Measurements from ENCODE around the gene MYH3. TPM values are rescaled to one million over a fixed set of nuclear protein-coding genes. Genes with fewer than 3 reads are reported as not detected.

MYH3 gene
- total and polyA plus RNA-seq, 4 donors = 1.1 to 9.5 (median 5.0) TPM

- H3K27ac ChIP-seq (ENCODE audit: low read depth in 1 of 2, low read length in 2 of 2) = no peak overlapping the region
- H3K4me1 ChIP-seq (ENCODE audit: control insufficient read depth in 1 of 2, insufficient read depth in 2 of 2, low read length in 2 of 2) = no peaks in the 10 kb centered on the region
- peaks cover 8% of the 10 kb centered on the region in 2 donors for H3K36me3 ChIP-seq (ENCODE audit: control insufficient read depth in 1 of 2, insufficient read depth in 2 of 2, low read length in 1 of 2)
- 91 to 94% methylated on average over 25 of the region's 25 CpGs for WGBS, 2 donors
- H3K4me3 ChIP-seq (ENCODE audit: low read length in 2 of 2) = no peak overlapping the region
- ATAC-seq (ENCODE audit: low FRiP score) (no peak), DNase-seq (no peak)
- no peaks in the 10 kb centered on the region for H3K27me3 ChIP-seq (ENCODE audit: control insufficient read depth in 1 of 2, insufficient read depth in 2 of 2, low read length in 1 of 2)
- no peaks in the 10 kb centered on the region for H3K9me3 ChIP-seq (ENCODE audit: control insufficient read depth, low read length)
- intact Hi-C loops (cut with DNase I) = no loop called here
Measured at GRCh38 chr17:10638151-10638550, 19.0 kb downstream of the MYH3 start.

- H3K27ac ChIP-seq (ENCODE audit: low read depth in 1 of 2, low read length in 2 of 2) = no peak overlapping the region
- no peaks in the 10 kb centered on the region for H3K4me1 ChIP-seq (ENCODE audit: control insufficient read depth in 1 of 2, insufficient read depth in 2 of 2, low read length in 2 of 2)
- ATAC-seq (ENCODE audit: low FRiP score) (no peak), DNase-seq (no peak)
- H3K27me3 ChIP-seq (ENCODE audit: control insufficient read depth in 1 of 2, insufficient read depth in 2 of 2, low read length in 1 of 2) = no peaks in the 10 kb centered on the region
- intact Hi-C loops (cut with DNase I) = no loop called here
- WGBS, 2 donors = 80 to 89% methylated on average over 14 of the region's 14 CpGs
- H3K9me3 ChIP-seq (ENCODE audit: control insufficient read depth, low read length) = no peaks in the 10 kb centered on the region
- no peak overlapping the region for H3K4me3 ChIP-seq (ENCODE audit: low read length in 2 of 2)
- peaks cover 6 to 10% of the 10 kb centered on the region in 2 donors for H3K36me3 ChIP-seq (ENCODE audit: control insufficient read depth in 1 of 2, insufficient read depth in 2 of 2, low read length in 1 of 2)
Measured at GRCh38 chr17:10635290-10635689, 21.8 kb downstream of the MYH3 start.

- Histone ChIP-seq H3K27me3 (ENCODE audit: control insufficient read depth in 1 of 2, insufficient read depth in 2 of 2, low read length in 1 of 2) (no peaks in the 10 kb centered on the region), H3K36me3 (ENCODE audit: control insufficient read depth in 1 of 2, insufficient read depth in 2 of 2, low read length in 1 of 2) (peaks cover 6 to 7% of the 10 kb centered on the region in 2 donors), H3K4me1 (ENCODE audit: control insufficient read depth in 1 of 2, insufficient read depth in 2 of 2, low read length in 2 of 2) (no peaks in the 10 kb centered on the region), H3K9me3 (ENCODE audit: control insufficient read depth, low read length) (no peaks in the 10 kb centered on the region), H3K27ac (ENCODE audit: low read depth in 1 of 2, low read length in 2 of 2) (no peak overlapping the region), H3K4me3 (ENCODE audit: low read length in 2 of 2) (no peak overlapping the region)
- WGBS, 2 donors = 87 to 89% methylated on average over 15 of the region's 15 CpGs
- ATAC-seq (ENCODE audit: low FRiP score) = no peak
- intact Hi-C loops (cut with DNase I) = loop anchor here (5.0 kb wide), 2 partner anchors 208 to 213 kb away; no protein-coding TSS in a partner anchor
- no peak for DNase-seq
Measured at GRCh38 chr17:10633738-10634379, 23.2 kb downstream of the MYH3 start.

- intact Hi-C loops (cut with DNase I) = loop anchor here (5.0 kb wide), 2 partner anchors 211 to 216 kb away; no protein-coding TSS in a partner anchor
- H3K4me1 ChIP-seq (ENCODE audit: control insufficient read depth in 1 of 2, insufficient read depth in 2 of 2, low read length in 2 of 2) = no peaks in the 10 kb centered on the region
- ATAC-seq (ENCODE audit: low FRiP score) (no peak), DNase-seq (no peak)
- H3K9me3 ChIP-seq (ENCODE audit: control insufficient read depth, low read length) = no peaks in the 10 kb centered on the region
- no peak overlapping the region for H3K27ac ChIP-seq (ENCODE audit: low read depth in 1 of 2, low read length in 2 of 2)
- no peak overlapping the region for H3K4me3 ChIP-seq (ENCODE audit: low read length in 2 of 2)
- no peaks in the 10 kb centered on the region for H3K27me3 ChIP-seq (ENCODE audit: control insufficient read depth in 1 of 2, insufficient read depth in 2 of 2, low read length in 1 of 2)
- H3K36me3 ChIP-seq (ENCODE audit: control insufficient read depth in 1 of 2, insufficient read depth in 2 of 2, low read length in 1 of 2) = peaks cover 3 to 4% of the 10 kb centered on the region in 2 donors
- WGBS, 2 donors = 87 to 95% methylated on average over 15 of the region's 15 CpGs
Measured at GRCh38 chr17:10631701-10632100, 25.4 kb downstream of the MYH3 start.

- DNase-seq = no peak
- no peak for ATAC-seq (ENCODE audit: low FRiP score)
- Histone ChIP-seq H3K27ac (ENCODE audit: low read depth in 1 of 2, low read length in 2 of 2) (no peak overlapping the region), H3K4me3 (ENCODE audit: low read length in 2 of 2) (no peak overlapping the region), H3K9me3 (ENCODE audit: control insufficient read depth, low read length) (no peaks in the 10 kb centered on the region), H3K4me1 (ENCODE audit: control insufficient read depth in 1 of 2, insufficient read depth in 2 of 2, low read length in 2 of 2) (no peaks in the 10 kb centered on the region), H3K27me3 (ENCODE audit: control insufficient read depth in 1 of 2, insufficient read depth in 2 of 2, low read length in 1 of 2) (no peaks in the 10 kb centered on the region), H3K36me3 (ENCODE audit: control insufficient read depth in 1 of 2, insufficient read depth in 2 of 2, low read length in 1 of 2) (peaks cover 3 to 4% of the 10 kb centered on the region in 2 donors)
- 46 to 47% methylated on average over 18 of the region's 18 CpGs for WGBS, 2 donors
- intact Hi-C loops (cut with DNase I) = loop anchor here (5.0 kb wide), 2 partner anchors 211 to 216 kb away; no protein-coding TSS in a partner anchor
Measured at GRCh38 chr17:10631048-10631700, 25.9 kb downstream of the MYH3 start.

- 91% methylated on average over 12 of the region's 12 CpGs for WGBS, 2 donors
Measured at GRCh38 chr17:10629706-10630105, 27.4 kb downstream of the MYH3 start.

GRCh38 chr17:10628756-10629155, 28.4 kb downstream of the MYH3 start:
- no peak for ATAC-seq (ENCODE audit: low FRiP score)
- Histone ChIP-seq H3K27ac (ENCODE audit: low read depth in 1 of 2, low read length in 2 of 2) (no peak overlapping the region), H3K4me1 (ENCODE audit: control insufficient read depth in 1 of 2, insufficient read depth in 2 of 2, low read length in 2 of 2) (no peaks in the 10 kb centered on the region), H3K9me3 (ENCODE audit: control insufficient read depth, low read length) (no peaks in the 10 kb centered on the region), H3K27me3 (ENCODE audit: control insufficient read depth in 1 of 2, insufficient read depth in 2 of 2, low read length in 1 of 2) (no peaks in the 10 kb centered on the region), H3K4me3 (ENCODE audit: low read length in 2 of 2) (no peak overlapping the region), H3K36me3 (ENCODE audit: control insufficient read depth in 1 of 2, insufficient read depth in 2 of 2, low read length in 1 of 2) (peaks cover 2 to 3% of the 10 kb centered on the region in 2 donors)
- intact Hi-C loops (cut with DNase I) = no loop called here
- DNase-seq = no peak
- 80 to 81% methylated on average over 13 of the region's 13 CpGs for WGBS, 2 donors

More at GRCh38 chr17:10629706-10630105, 27.4 kb downstream of the MYH3 start:
- Histone ChIP-seq H3K4me1 (ENCODE audit: control insufficient read depth in 1 of 2, insufficient read depth in 2 of 2, low read length in 2 of 2) (no peaks in the 10 kb centered on the region), H3K27me3 (ENCODE audit: control insufficient read depth in 1 of 2, insufficient read depth in 2 of 2, low read length in 1 of 2) (no peaks in the 10 kb centered on the region), H3K9me3 (ENCODE audit: control insufficient read depth, low read length) (no peaks in the 10 kb centered on the region), H3K4me3 (ENCODE audit: low read length in 2 of 2) (no peak overlapping the region), H3K27ac (ENCODE audit: low read depth in 1 of 2, low read length in 2 of 2) (no peak overlapping the region), H3K36me3 (ENCODE audit: control insufficient read depth in 1 of 2, insufficient read depth in 2 of 2, low read length in 1 of 2) (peaks cover 3% of the 10 kb centered on the region in 2 donors)
- intact Hi-C loops (cut with DNase I) = loop anchor here (5.0 kb wide), 2 partner anchors 213 to 218 kb away; no protein-coding TSS in a partner anchor
- ATAC-seq (ENCODE audit: low FRiP score) (no peak), DNase-seq (no peak)

- no peaks in the 10 kb centered on the region for H3K9me3 ChIP-seq (ENCODE audit: control insufficient read depth, low read length)
- H3K27me3 ChIP-seq (ENCODE audit: control insufficient read depth in 1 of 2, insufficient read depth in 2 of 2, low read length in 1 of 2) = no peaks in the 10 kb centered on the region
- 79 to 83% methylated on average over 9 of the region's 9 CpGs for WGBS, 2 donors
- peaks cover 0 to 2% of the 10 kb centered on the region in 2 donors for H3K36me3 ChIP-seq (ENCODE audit: control insufficient read depth in 1 of 2, insufficient read depth in 2 of 2, low read length in 1 of 2)
- no peak overlapping the region for H3K27ac ChIP-seq (ENCODE audit: low read depth in 1 of 2, low read length in 2 of 2)
- H3K4me1 ChIP-seq (ENCODE audit: control insufficient read depth in 1 of 2, insufficient read depth in 2 of 2, low read length in 2 of 2) = no peaks in the 10 kb centered on the region
- intact Hi-C loops (cut with DNase I) = no loop called here
- no peak for ATAC-seq (ENCODE audit: low FRiP score)
- DNase-seq = no peak
- no peak overlapping the region for H3K4me3 ChIP-seq (ENCODE audit: low read length in 2 of 2)
Measured at GRCh38 chr17:10626390-10626789, 30.7 kb downstream of the MYH3 start.

GRCh38 chr17:10624969-10625368, 32.1 kb downstream of the MYH3 start:
- intact Hi-C loops (cut with DNase I) = no loop called here
- no peak overlapping the region for H3K27ac ChIP-seq (ENCODE audit: low read depth in 1 of 2, low read length in 2 of 2)

More at GRCh38 chr17:10624969-10625368, 32.1 kb downstream of the MYH3 start:
- H3K9me3 ChIP-seq (ENCODE audit: control insufficient read depth, low read length) = no peaks in the 10 kb centered on the region
- WGBS, 2 donors = 83 to 89% methylated on average over 11 of the region's 11 CpGs
- DNase-seq (no peak), ATAC-seq (ENCODE audit: low FRiP score) (no peak)
- no peaks in the 10 kb centered on the region for H3K4me1 ChIP-seq (ENCODE audit: control insufficient read depth in 1 of 2, insufficient read depth in 2 of 2, low read length in 2 of 2)
- peaks cover 0 to 2% of the 10 kb centered on the region in 2 donors for H3K36me3 ChIP-seq (ENCODE audit: control insufficient read depth in 1 of 2, insufficient read depth in 2 of 2, low read length in 1 of 2)
- no peaks in the 10 kb centered on the region for H3K27me3 ChIP-seq (ENCODE audit: control insufficient read depth in 1 of 2, insufficient read depth in 2 of 2, low read length in 1 of 2)
- H3K4me3 ChIP-seq (ENCODE audit: low read length in 2 of 2) = no peak overlapping the region

Measured in aorta (tissue), 5 donors.